Activated naive CD4-positive, alpha-beta T cell (primary cell): ENCODE data around the gene ATP2A3.
"Not testable (repeated sequence)": the region's sequence is repeated elsewhere in the genome, so short reads cannot be mapped to it uniquely, and the experiment has no call there.

Experiments used
- DNase-seq, 4 experiments: peaks; one replicate each; lab custom pipeline; 2025; lab: John Stamatoyannopoulos, UW

The ATP2A3 gene

GRCh38 chr17:3954976-3955672 lies 9.1 kb downstream of the ATP2A3 start:
- DNase-seq: no peak

DNA sequence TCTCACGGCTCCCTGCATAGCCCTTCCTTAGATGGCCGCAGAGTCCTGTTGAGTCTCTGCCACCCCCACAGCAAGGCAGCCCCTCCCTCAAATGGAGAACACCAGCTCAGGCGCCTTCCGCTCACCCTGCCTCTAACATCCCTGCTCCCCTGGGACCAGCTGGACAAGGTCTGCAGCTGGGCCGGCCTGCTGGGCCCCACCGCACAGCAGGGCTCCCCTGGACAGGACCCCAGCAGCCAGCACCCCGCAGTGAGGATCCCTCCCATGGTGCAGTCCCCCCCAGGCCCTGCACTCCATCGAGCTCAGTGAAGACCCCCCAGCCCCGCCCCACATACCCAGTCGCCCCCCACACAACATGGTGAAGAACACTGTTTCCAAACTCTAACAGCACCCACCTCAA lies 10.2 kb downstream of the ATP2A3 start:
- DNase-seq: no peak

- DNase-seq: no peak
Observed at GRCh38 chr17:3953542-3953941, 10.7 kb downstream of the ATP2A3 start.

DNA sequence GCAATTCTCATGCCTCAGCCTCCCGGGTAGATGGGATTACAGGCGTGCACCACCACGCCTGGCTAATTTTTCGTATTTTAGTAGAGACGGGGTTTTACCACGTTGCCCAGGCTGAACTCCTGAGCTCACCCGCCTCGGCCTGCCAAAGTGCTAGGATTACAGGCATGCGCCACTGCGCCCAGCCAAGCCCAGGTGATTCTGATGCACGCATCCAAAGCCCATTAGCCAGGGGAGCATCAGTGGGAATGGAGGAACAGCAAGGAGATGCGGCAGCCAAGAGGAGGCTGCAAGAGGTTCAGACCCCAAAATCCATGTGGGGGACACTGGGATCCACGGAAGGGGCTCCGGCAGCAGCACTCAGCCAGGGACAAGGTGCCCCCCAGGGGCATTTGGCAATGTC lies 12.1 kb downstream of the ATP2A3 start:
- no peak for DNase-seq

- DNase-seq: no peak
Observed at GRCh38 chr17:3951420-3951819, 12.8 kb downstream of the ATP2A3 start.

DNA sequence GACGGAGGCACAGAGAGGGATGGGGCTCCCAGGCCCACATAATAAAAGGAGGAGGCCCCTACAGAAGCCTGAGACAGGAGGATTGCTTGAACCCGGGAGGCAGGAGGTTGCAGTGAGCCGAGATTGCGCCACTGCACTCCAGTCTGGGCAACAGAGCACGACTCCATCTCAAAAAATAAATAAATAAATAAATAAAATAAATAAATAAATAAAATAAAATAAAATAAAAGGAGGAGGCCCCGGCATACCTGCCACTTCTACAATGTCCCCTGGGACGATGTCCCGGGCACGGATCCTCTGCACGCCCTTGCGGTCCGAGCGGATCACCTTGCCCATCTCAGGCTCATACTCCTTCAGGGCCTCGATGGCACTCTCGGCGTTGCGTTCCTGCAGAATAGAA lies 13.2 kb downstream of the ATP2A3 start:
- DNase-seq: no peak

- DNase-seq: no peak
Observed at GRCh38 chr17:3950584-3950983, 13.7 kb downstream of the ATP2A3 start.

- no peak for DNase-seq
Observed at GRCh38 chr17:3949418-3949817, 14.8 kb downstream of the ATP2A3 start.

DNA sequence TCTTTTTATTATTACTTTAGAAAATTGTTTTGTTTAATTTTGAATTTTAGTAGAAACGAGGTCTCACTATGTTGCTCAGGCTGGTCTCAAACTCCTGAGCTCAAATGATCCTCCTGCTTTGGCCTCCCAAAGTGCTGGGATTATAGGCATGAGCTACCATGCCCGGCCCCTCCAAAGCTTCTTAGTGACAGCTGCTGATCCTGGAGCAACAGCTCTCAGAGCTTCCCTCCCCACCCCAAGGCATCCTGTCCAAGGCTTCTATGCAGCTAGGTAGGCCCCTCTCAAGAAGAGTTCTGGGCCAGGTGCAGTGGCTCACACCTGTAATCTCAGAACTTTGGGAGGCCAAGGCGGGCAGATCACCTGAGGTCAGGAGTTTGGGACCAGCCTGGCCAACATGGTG lies 15.7 kb downstream of the ATP2A3 start:
- not testable (repeated sequence) for DNase-seq

- DNase-seq: no peak
Observed at GRCh38 chr17:3947318-3947810, 16.9 kb downstream of the ATP2A3 start.

DNA sequence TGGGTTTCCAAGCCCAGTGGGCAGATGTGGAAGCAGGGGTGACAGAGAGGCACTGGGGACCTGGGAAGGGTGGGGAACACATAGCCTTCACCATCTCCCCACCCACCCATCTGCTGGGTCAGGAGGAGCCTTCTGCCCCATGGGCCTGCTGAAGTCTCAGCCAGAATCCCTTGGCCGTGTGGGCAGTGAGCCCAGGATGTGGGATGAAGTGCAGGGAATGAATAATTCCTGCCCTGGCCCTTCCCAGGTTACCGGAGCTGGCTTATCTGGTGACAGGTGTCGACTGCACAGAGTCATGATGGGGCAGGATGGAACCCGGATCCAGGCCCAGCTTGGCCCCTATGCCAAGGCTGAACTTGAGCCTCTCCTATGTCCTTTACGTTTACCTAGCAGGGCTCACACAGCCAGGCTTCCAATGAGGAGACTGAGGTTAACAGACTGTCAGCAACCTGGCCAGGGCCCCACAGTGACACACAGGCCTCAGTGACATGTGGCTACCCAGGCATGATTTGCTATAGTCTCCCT lies 17.5 kb downstream of the ATP2A3 start:
- DNase-seq: no peak

GRCh38 chr17:3944485-3945388 lies 19.5 kb downstream of the ATP2A3 start:
- peak in 1 of 4 experiments; percentile 22 for DNase-seq

- DNase-seq: no peak
Observed at GRCh38 chr17:3943240-3943891, 20.9 kb downstream of the ATP2A3 start.

- DNase-seq: no peak
Observed at GRCh38 chr17:3940965-3941698, 23.1 kb downstream of the ATP2A3 start.

DNA sequence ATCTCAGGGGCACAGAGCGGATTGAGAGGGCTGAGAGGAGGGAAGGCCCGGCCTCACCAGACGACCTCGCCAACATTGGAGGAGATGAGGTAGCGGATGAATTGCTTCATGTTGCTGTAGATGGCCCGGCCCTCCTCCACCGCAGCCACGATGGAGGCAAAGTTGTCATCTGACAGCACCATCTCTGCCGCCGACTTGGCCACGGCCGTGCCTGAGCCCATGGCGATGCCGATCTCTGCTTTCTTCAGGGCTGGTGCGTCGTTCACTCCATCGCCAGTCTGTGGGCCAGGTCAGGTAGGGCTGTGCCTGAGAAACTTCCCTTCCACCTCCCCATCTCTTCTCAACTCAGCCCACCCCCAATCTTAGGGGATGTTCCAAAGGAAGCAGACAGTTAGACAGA lies 26.9 kb downstream of the ATP2A3 start:
- DNase-seq: no peak

DNA sequence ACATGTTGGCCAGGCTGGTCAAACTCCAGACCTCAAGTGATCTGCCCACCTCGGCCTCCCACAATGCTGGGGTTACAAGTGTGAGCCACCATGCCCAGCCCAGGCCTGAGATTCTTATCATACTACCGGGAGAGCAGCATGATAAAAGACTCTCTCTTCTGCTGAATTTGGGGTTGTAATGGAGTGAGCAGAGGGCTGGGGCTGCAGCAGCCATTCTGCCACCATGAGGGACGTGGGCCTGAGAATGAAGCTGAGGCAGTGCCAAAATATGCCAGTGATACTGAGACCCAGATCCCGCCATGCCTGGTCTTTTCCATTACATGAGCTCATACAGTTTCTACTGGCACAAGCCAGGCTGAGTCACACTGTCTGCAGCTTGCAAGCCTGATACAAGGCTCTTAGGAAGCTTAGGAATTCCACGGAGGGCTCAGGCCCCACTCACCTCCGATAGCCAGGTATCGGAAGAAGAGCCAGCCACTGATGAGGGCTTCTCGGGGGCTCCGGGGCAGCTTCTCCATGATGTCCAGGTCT lies 28.3 kb downstream of the ATP2A3 start:
- no peak for DNase-seq

GRCh38 chr17:3935140-3935542 lies 29.1 kb downstream of the ATP2A3 start:
- peak in 1 of 4 experiments; percentile 31 for DNase-seq

- no peak for DNase-seq
Observed at GRCh38 chr17:3929764-3930163, 34.5 kb downstream of the ATP2A3 start.

DNA sequence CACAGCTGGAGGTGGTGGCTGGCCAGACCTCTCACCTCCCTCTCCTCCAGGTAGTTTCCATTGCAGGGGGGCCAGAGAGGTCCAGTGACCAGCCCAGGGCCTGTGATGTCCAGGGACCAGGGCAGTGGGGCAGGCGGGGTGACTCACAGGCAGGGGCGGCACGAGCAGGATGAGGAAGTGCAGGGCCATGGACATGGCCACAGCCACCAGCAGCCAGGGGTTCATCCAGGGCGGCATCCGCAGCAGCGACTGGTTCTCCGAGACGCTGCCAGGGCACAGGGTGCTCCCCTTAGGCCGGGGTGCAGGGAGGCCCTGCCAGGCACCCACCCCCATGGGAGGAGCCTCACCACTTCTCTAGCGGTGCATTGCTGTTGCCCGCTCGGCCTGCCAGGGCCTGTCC lies 35.1 kb downstream of the ATP2A3 start:
- DNase-seq: no peak

DNA sequence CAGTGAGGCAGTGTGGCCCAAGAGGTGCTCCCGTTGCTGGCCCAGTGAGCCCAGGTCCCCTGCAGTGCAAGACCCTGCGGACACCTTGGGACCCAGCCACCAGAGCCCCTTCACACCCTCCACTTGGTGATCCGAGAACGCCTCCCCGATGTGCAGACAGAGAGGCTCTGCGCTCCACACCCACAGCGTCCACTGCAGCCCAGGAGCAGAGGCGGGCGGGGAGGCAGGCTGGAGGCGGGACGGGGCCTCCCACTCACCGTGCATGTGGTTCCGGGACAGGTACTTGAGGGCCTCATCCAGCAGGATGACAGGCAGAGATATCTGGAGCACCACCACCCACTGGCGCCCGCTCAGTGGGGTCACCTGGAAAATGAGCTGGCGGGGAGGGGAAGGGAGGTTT lies 35.8 kb downstream of the ATP2A3 start:
- DNase-seq: no peak

GRCh38 chr17:3927628-3928340 lies 36.5 kb downstream of the ATP2A3 start:
- DNase-seq: no peak
